Uterus (tissue), 4 donors: Measurements from ENCODE around the gene ANKRD39. TPM values are rescaled to one million over a fixed set of nuclear protein-coding genes. Genes with fewer than 3 reads are reported as not detected.

ENCODE experiments used
- DNase-seq, 2 donors: peaks; one replicate each; pipeline ENCODE4 v3.0.0-alpha.2; 2019 to 2020
- H3K27ac ChIP-seq, 2 donors: fragments of 200-600 bp; sonication (generic); 1 replicate in 1 of 2; 2 replicates in 1 of 2; pipeline ENCODE4 v1.5.1; 2016 to 2018
- H3K27me3 ChIP-seq, 2 donors: fragments of 200-600 bp; sonication (generic); one replicate each; pipeline ENCODE4 v1.5.1; 2018 to 2019; ENCODE audit warnings: control low read depth in 1 of 2
- H3K36me3 ChIP-seq, 2 donors: fragments of 200-600 bp; sonication (generic); one replicate each; pipeline ENCODE4 v1.5.1; 2019; ENCODE audit warnings: control low read depth in 1 of 2
- H3K4me1 ChIP-seq, 2 donors: fragments of 200-600 bp; sonication (generic); one replicate each; pipeline ENCODE4 v1.5.1; 2018 to 2019; ENCODE audit warnings: control low read depth in 1 of 2
- H3K4me3 ChIP-seq, 2 donors: fragments of 200-600 bp; sonication (generic); 1 replicate in 1 of 2; 2 replicates in 1 of 2; pipeline ENCODE4 v1.5.1; 2018 to 2019; ENCODE audit warnings: mild to moderate bottlenecking in 1 of 2
- H3K9me3 ChIP-seq, 2 donors: fragments of 200-600 bp; sonication (generic); one replicate each; pipeline ENCODE4 v1.5.1; 2019; ENCODE audit warnings: control low read depth in 1 of 2
- POLR2A ChIP-seq, 2 donors: fragments of 450-650 bp; IDR thresholded peaks; one replicate each; pipeline ENCODE4 v1.6.1; 2016; ENCODE audit warnings: antibody characterized with exemption in 2 of 2, mild to moderate bottlenecking in 1 of 2, moderate library complexity in 1 of 2
- intact Hi-C: fragments of 100-400 bp; cut with DNase I; formaldehyde crosslinking; loops from one replicate; pipeline ENCODE4 v1.15.1; 2023; ENCODE audit warnings: low total_unique reads
- total RNA-seq, 4 donors: library from RNA; depleted of rRNA in 3 of 4; stranded (reverse); fragments of >200 nt in 3 of 4; gene quantifications; one replicate each; pipeline versions ENCODE4 v1.1.0 to v1.2.4, GENCODE V29; 2014 to 2023
- TF ChIP-seq, protein P1 (sequence below), 4 experiments: fragments of 200-600 bp in 2 of 4; fragments of 450-650 bp in 2 of 4; sonication (generic) in 2 of 4; IDR thresholded peaks; one replicate each; pipeline ENCODE4 v1.5.1; 2016 to 2019; ENCODE audit warnings: antibody characterized with exemption in 4 of 4, mild to moderate bottlenecking in 2 of 4, moderate library complexity in 1 of 4
- donor health status: DM: yes; HTN: yes; CAD: no.

The ANKRD39 gene
- total RNA-seq, 4 donors from 2014 or later, result 4.7 to 162 (median 16.9) TPM

DNA sequence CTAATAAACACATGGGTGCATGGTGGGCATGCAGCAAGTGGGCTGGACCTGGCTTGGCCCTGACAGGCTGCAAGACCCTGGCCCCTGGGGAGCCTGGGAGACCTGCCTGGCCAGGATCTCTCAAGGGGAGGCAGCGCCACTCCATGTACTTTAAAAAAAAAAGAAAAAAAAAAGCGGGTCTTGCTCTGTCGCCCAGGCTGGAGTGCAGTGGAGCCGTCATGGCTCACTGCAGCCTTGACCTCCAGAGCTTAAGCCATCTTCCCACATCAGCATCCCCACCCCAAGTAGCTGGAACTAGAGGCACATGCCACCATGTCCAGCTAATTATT lies 41.6 kb upstream of the ANKRD39 start:
- Histone ChIP-seq H3K27me3 (no peaks in the 10 kb centered on the region), H3K4me3 (no peak overlapping the region), H3K36me3 (no peaks in the 10 kb centered on the region), H3K4me1 (peaks cover 0 to 8% of the 10 kb centered on the region in 2 donors), H3K9me3 (no peaks in the 10 kb centered on the region), H3K27ac (no peak overlapping the region)
- intact Hi-C loops, result no loop called here
- DNase-seq, result no peak
- TF ChIP-seq POLR2A (IDR thresholded peaks at IDR 0.05), result no peak
- TF ChIP-seq, protein P1, sequence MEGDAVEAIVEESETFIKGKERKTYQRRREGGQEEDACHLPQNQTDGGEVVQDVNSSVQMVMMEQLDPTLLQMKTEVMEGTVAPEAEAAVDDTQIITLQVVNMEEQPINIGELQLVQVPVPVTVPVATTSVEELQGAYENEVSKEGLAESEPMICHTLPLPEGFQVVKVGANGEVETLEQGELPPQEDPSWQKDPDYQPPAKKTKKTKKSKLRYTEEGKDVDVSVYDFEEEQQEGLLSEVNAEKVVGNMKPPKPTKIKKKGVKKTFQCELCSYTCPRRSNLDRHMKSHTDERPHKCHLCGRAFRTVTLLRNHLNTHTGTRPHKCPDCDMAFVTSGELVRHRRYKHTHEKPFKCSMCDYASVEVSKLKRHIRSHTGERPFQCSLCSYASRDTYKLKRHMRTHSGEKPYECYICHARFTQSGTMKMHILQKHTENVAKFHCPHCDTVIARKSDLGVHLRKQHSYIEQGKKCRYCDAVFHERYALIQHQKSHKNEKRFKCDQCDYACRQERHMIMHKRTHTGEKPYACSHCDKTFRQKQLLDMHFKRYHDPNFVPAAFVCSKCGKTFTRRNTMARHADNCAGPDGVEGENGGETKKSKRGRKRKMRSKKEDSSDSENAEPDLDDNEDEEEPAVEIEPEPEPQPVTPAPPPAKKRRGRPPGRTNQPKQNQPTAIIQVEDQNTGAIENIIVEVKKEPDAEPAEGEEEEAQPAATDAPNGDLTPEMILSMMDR (IDR thresholded peaks at IDR 0.05), result no peak

DNA sequence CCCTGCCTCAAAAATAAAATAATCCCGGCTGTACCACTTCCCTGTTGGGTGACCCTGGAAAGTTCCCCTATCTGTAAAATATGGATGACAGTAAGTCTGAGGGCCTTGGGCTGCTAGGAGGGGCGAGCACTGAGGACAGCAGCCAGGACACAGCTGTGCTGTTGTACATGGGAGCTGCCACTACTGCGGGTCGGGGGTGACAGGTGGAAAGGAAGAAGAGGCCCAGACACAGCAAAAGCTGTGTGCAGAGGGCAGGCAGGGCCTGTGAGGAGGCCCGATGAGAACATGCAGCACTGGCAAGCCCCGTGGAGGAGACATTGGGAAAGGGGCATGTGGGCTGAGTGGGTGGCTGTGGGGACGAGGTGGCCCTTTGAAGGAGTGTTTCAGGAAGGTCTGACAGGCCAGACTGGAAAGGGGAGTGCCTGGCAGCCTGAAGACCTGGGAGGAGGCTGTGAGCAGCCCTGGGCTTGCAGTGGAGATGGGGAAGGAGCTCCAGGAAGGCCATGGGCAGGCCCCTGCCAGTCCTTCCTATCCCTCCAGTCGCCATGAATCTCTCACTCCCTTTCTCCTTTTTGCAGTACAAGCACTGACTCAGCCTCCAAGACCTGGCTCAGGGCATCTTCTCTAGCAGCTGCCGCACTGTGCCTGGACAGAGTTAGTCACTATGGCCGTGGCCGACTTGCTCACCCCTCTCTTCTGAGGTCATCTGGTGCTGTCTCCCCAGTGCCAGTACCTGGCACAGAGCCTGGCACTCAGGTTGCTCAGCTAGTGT lies 41.0 kb upstream of the ANKRD39 start:
- no peaks in the 10 kb centered on the region for H3K36me3 ChIP-seq
- DNase-seq, result no peak
- TF ChIP-seq, protein P1 (IDR thresholded peaks at IDR 0.05), result no peak
- no peak for TF ChIP-seq POLR2A (IDR thresholded peaks at IDR 0.05)
- H3K27ac ChIP-seq, result no peak overlapping the region
- intact Hi-C loops, result no loop called here
- peaks cover 0 to 8% of the 10 kb centered on the region in 2 donors for H3K4me1 ChIP-seq
- no peaks in the 10 kb centered on the region for H3K9me3 ChIP-seq
- H3K27me3 ChIP-seq, result no peaks in the 10 kb centered on the region
- H3K4me3 ChIP-seq, result no peak overlapping the region

DNA sequence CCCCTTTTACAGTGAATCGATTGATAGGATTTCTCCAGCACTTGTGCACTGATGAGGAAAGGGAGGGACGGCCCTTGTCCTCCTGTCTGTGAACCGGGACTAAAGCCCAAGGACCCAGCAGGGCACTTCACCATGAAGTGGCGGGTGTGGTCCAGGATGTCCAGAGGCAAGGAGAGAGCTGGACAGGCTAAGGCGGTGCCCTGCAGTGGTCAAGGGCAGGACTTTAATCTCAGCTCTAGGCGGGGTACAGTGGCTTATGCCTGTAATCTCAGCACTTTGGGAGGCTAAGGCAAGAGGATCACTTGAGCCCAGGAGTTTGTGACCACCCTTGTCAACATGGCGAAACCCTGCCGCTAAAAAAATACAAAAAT lies 40.3 kb upstream of the ANKRD39 start:
- Histone ChIP-seq H3K36me3 (no peaks in the 10 kb centered on the region), H3K4me3 (no peak overlapping the region), H3K27me3 (no peaks in the 10 kb centered on the region), H3K4me1 (peaks cover 0 to 8% of the 10 kb centered on the region in 2 donors), H3K9me3 (no peaks in the 10 kb centered on the region), H3K27ac (no peak overlapping the region)
- intact Hi-C loops, result no loop called here
- no peak for DNase-seq
- TF ChIP-seq, protein P1 (IDR thresholded peaks at IDR 0.05), result no peak
- TF ChIP-seq POLR2A (IDR thresholded peaks at IDR 0.05), result no peak

DNA sequence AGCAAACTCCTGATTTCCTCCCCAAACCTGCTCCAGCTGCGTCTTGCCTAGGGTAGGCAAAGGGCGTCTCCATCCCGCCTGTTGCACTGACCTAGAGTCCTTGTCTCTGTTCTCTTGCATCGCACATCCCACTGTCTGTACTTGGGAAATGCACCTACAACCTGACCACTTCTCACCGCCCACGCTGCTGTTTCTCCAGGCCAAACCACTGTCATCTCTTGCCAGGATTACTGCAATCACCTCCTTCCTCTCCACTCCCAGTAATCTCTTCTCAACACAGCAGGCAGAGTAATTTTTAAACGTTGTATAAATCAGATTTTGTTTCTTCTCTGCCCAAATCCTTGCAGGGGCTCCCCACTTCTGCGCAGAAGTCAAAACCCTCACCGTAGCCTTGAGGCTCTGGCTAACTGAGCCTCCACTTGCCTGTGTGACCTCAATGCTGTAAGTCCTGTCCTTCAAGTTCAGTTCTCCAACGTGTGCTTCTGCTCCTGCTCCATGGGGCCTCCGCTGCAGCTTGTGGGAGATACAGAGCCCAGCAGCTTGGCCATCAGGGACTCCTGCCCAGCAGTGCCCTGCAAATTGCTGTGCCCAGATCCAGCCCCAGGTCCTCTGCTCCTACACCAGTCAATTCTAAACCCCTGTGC lies 39.8 kb upstream of the ANKRD39 start:
- H3K9me3 ChIP-seq, result no peaks in the 10 kb centered on the region
- no peaks in the 10 kb centered on the region for H3K36me3 ChIP-seq
- no peak overlapping the region for H3K27ac ChIP-seq
- peaks cover 0 to 8% of the 10 kb centered on the region in 2 donors for H3K4me1 ChIP-seq
- TF ChIP-seq, protein P1 (IDR thresholded peaks at IDR 0.05), result no peak
- no peak for TF ChIP-seq POLR2A (IDR thresholded peaks at IDR 0.05)
- intact Hi-C loops, result no loop called here
- H3K27me3 ChIP-seq, result no peaks in the 10 kb centered on the region
- no peak overlapping the region for H3K4me3 ChIP-seq
- DNase-seq, result peak in 1 of 2 donors; percentile 44
